RWPE1 (cell line): ENCODE data around the gene RPAP3.

Experiments used
- CTCF ChIA-PET: fragments of 350-600 bp; sonication (Branson Sonifier 250); formaldehyde crosslinking; extraction: SDS; loops from one replicate; lab custom pipeline; 2021; lab: Yijun Ruan, JAX
- POLR2A ChIA-PET: fragments of 400-600 bp; formaldehyde crosslinking; extraction: SDS; loops from one replicate; lab custom pipeline; 2020; ENCODE audit warnings: antibody characterized with exemption; ENCODE audit not compliant: low non-redundant PET; lab: Yijun Ruan, JAX
- DNase-seq: peaks from one replicate; pipeline ENCODE4 v3.0.0; 2012; ENCODE audit warnings: low spot score
- H3K27ac ChIP-seq: fragments of 450-650 bp; 2 replicates; pipeline ENCODE4 v1.5.1; 2017
- TF ChIP-seq, protein P1 (sequence below): fragments of 450-650 bp; conservative IDR thresholded peaks from 2 replicates; pipeline ENCODE4 v1.5.1; 2017; ENCODE audit warnings: low read depth, mild to moderate bottlenecking

The RPAP3 gene

DNA sequence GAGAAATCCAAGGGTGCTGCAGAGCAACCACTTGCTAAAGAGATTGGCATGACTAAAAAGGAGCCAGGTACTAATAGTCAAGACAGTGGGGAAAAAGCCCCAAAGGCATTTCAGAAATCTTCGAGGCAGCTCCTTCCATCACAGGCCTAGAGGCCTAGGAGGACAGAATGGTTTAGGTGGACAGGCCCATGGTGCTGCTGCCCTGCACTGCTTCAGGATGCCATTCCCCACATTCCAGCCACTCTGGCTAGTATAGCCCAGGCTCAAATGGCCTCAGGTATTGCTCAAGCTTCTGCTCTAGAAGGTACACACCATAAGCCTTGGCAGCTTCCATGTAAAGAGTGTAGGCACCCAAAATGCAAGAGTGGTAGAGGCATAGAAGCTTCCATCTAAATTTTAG lies 92.9 kb downstream of the RPAP3 start:
- POLR2A ChIA-PET: no interaction called here
- DNase-seq: no peak
- H3K27ac ChIP-seq: no peak overlapping the region
- TF ChIP-seq, protein P1, sequence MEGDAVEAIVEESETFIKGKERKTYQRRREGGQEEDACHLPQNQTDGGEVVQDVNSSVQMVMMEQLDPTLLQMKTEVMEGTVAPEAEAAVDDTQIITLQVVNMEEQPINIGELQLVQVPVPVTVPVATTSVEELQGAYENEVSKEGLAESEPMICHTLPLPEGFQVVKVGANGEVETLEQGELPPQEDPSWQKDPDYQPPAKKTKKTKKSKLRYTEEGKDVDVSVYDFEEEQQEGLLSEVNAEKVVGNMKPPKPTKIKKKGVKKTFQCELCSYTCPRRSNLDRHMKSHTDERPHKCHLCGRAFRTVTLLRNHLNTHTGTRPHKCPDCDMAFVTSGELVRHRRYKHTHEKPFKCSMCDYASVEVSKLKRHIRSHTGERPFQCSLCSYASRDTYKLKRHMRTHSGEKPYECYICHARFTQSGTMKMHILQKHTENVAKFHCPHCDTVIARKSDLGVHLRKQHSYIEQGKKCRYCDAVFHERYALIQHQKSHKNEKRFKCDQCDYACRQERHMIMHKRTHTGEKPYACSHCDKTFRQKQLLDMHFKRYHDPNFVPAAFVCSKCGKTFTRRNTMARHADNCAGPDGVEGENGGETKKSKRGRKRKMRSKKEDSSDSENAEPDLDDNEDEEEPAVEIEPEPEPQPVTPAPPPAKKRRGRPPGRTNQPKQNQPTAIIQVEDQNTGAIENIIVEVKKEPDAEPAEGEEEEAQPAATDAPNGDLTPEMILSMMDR: no peak
- CTCF ChIA-PET: no interaction called here

DNA sequence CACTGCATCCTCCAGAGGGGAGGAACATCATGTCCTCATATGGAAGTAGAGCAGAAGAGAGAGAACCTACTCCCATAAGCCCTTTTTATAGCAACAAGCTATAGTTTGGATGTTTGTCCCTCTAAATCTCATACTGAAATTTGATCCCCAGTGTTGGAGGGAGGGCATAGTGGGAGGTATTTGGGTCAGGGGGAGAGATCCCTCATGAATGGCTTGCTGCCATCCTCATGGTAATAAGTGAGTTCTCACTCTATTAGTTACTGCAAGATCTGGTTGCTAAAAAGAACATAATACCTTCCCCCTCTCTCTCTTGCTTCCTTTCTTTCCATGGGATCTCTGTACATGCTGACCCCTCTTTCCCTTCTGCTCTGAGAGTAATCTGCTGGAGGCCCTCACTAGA lies 93.9 kb downstream of the RPAP3 start:
- ChIA-PET CTCF (no interaction called here), POLR2A (no interaction called here)
- TF ChIP-seq, protein P1: no peak
- DNase-seq: no peak
- H3K27ac ChIP-seq: no peak overlapping the region
